Measurements from ENCODE around the gene ABHD12. TPM values are rescaled to one million over a fixed set of nuclear protein-coding genes. Genes with fewer than 3 reads are reported as not detected.
"Not testable (repeated sequence)": the region's sequence is repeated elsewhere in the genome, so short reads cannot be mapped to it uniquely, and the experiment has no call there.

ABHD12 gene
- polyA plus RNA-seq, 5 donors, result 39.0 to 51.3 (median 42.7) TPM

DNA sequence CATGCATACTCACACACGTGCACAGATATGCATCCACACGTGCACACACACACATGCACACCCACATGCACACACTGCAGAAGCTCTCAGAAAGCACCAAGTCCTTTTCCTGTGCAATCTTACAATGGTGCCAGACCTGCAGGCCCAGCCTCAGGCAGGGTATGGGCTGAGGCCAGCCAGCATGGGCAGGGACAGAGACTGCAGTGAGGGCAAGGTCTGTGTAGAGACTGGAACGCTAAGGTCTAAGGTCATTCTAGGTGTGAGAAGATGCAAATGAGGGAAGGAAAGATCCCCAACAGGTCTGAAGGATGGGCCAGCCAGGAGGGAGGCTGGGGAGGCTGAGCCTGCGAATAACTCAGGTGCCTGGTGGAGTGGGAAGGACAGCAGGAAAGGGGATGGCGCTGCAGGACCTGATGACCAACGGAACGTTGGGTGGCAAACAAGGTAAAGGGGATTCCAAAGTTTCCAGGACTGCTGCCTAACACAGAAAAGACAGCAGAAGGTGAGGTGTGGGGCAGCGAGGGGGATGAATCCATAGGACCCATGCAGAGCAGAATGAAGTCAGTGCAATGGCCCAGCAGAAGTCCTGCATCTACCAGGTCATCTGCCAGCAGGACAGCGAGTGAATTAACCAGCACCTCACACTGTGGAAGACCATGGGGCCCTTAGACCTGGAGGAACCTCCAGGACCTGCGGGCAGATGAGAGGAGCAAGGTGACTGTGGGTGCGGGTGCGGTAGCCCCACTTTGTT lies 67.0 kb downstream of the ABHD12 start:
- DNase-seq, result no peak

DNA sequence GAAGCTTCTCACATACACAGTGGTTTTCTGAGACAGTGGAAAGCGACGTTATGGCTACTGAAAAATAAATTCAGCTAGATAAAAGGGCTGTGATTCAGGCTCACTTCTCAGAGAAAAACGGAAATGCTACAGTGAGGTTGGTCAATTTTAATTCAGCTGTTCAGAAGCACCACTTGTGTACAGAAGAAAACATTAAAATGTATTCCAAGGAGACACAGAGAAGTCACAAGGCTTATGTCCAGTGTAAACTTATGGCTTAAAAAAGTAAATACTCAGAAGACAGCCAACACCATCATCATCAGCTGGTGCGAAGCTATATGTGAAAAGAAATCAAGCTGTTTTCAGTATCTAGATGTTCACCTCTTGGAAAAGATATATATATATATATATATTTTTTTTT lies 68.6 kb downstream of the ABHD12 start:
- no peak for DNase-seq

DNA sequence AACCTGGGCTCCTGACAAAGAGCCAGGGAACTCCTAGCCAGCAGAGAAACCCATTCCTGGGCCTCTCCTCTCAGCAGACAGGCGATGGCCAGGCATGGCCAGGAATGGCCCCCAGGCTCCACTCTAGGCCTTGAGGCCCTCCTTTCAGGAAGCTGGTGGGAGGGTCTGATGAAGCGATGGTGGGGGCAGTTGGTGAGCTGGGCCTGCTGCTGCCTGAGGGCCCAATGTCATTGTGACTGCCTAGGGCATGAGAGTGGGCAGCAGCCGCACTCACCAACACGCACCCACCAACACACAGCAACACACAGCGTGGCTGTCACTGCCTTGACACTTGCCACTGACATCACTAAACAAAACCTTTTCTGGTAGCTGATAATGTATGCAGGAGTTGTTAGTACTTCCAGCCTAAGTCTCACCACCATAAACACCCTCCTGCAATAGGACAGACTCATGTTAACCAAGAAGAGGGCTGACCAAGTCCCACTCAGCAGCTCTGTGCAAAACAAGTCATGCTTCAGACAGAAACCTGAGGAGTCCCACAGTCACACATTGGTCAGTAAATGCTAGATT lies 69.3 kb downstream of the ABHD12 start:
- no peak for DNase-seq

DNA sequence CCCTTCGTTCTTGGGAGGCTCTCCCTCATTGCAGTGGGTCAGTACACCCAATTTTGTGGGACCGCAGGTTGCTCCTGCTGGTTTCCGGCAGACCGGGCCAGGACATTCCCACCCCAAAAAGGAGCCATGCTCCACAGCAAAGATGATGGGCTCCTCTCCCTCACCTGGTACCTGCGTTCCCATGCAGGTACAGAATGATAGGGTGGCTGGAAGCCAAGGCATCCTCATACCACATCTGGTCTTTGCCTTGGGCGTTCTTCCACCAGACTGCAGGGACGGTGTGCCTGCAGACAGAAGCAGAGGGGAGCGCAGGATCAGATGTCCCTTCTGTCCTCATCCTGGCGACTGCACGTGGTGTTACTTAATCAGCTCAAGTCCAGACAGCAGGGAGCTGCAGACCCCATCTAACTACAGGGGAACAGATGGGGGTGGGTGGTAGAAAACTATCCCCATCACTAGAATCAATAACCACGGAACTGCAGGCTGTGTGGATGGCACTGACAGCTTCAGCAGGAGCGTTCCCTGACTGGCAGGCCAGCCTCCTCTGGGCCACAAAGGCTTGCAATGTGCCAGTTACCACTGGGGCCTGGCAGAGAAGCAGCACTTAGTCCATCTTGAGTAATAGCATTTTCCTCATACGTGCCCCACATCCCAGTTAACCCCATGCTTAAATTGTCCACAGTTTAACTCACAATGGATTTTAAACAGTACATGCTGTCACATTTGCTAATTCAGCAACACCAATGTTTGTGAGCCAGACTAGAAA lies 70.4 kb downstream of the ABHD12 start:
- DNase-seq, result no peak

DNA sequence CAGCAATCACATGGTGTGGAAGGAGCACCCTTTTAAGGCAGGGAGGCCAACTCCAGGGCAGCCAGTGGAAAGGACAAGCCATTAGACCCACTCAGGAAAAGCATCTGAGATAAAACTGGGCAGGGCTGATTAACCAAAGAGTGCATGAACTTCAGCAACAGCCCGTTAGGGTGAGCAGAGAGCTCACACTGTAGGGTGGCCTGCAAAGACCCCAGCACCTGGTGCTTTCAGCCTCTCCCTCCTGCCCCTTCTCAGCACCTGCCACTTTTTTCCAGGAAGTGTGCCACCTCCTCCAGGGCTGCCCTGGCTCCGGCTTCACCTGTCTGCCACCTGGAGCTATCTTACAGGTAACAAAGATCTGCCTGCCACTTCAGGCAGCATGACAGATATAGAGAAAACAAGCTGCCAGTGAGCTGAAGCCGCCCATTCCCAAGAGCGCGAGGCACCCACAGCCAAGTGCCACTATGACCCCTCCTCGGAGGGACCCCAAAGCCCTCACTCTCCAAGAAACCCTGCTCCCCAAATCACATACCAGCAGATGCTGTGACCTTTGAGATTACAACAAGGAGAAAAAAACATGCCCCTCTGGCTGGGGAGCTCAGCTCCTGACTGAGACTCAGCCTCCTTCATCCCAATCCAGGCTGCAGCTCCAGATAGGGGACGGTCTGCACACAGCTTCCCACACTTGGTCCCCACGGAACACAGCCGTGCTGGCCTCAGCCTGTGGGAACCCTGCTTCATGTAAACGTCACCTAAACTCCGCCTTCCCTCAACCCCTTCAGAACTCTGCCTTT lies 71.2 kb downstream of the ABHD12 start:
- no peak for DNase-seq

DNA sequence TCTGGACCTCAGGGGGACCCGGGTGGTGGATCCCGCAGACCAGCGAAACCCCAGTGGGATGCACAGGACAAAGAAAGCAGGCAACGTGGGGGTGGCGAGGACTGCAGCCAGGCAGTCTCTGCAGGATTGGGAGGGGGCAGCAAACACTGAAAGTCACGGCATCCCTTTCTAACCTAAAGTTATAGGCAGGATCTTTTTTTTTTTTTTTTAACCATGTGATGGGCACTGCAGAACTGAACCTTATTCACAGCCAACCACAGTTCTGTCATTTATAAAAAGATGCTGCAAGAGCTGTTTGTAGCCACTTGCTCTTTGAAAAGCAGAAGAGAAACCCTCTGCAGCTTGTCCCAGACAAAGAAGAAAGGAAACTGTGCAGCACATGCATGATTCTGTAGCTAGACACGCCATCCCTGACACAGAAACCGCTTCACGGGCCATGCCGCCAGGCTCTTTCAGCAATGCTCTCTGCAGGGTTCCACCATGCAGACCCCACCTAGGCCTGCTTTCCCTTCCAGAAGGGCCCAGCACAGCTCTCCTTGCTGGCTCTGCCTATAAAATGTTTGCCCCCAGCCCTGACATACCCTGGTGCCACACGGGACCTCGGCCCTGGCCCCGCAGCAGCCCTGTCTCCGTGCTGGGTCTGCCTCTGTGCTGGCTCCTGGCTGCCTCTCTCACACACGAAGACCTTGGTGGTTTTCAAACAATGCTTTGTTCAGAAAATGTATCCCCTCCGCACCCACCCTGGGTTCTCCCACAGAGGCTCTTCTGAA lies 72.0 kb downstream of the ABHD12 start:
- no peak for DNase-seq

DNA sequence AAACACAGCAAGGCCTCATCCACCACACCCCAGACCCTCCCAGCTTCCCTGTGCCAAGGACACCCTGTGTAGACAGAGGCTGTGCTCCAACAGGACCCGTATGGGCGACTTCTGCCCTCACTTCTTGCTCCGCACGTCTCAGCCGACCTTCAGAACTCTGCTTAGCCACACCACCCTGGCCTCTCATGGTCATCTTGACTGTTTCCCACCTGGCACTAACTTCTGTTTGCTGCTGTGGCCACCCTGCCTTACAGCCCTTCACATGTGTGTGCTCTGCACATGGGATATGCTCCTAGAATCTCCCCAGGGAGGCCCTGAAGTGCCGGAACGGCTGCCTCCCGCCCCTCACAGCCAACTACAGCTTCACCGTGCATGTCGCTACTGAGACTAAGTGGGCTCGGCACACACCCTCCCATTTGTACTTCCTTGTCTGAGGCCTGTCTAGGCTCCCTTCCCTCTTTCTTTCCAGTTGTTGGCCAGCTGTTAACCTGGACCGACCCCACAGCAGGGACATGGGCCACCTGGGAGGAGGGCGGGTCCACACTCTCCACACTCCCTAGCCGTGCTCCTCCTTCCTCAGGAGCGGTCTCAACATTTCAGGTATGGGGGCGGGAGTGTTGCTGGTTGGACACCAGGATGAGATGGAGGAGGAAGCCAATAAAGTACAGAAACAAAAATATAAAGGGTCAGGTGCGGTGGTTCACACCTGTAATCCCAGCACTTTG lies 73.1 kb downstream of the ABHD12 start:
- no peak for DNase-seq

DNA sequence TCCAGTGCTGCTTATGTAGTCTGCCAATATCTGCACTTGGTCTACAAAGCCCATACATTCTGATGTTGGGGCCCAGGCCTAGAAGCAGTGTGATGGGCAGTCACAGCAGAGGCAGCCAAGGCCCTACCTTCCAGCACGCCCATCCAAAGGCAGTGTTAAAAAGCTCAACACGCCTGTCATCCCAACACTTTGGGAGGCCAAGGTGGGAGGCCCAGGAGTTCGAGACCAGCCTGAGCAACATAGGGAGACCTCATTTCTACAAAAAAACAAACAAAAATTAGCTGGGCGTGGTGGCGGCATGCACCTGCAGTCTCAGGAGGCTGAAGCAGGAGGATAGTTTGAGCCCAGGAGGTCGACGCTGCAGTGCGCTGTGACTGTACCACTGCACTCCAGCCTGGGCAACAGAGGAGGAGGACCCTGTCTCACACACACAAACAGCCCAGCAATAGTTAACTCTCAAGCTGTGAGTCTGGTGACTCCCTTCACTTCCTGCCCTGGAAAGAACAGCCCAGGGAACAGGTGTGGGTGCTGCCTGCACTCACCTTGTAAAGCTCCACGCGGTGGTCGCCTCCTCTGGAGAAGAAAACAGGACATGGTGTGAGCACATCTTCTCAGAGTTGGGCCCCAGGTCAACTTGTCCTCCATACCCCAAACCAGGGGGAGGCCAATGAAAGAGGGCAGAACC lies 74.0 kb downstream of the ABHD12 start:
- DNase-seq, result no peak

DNA sequence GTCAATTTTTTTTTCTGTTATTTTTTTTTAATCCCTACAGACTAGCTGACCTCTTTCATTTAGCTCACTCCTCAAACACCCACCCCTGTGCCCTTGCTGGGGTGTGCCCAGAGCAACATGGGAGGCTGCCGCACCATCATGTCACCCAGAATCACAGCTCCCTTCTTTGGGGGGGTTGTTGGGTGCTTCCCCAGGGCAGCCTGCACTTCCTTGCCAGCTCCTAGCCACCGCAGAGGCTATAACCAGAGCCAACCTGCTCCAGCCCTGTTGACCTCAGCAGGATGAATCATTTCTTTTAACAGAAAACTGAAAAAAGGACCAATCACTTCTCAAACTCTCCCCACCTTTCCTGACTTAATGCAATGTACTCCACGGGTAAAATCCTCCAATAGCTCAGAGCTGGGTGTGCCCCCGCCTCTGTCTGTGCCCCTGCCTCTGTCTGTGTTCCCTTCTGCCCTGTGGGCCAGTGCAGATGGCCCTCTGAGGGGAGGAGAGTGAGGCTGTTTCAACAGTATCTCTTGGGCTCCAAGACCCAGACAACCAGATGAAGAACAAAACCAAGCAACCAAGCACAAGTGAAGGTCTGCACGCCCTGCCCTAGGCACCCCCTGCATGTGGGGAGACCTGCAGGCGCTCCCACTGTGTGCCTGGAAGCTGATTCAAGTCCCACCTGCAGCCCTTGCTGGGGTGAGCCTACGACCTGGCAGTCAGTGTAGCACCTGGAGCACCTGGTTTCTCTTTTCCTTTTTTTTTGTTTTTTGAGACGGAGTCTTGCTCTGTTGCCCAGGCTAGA lies 75.0 kb downstream of the ABHD12 start:
- no peak for DNase-seq

DNA sequence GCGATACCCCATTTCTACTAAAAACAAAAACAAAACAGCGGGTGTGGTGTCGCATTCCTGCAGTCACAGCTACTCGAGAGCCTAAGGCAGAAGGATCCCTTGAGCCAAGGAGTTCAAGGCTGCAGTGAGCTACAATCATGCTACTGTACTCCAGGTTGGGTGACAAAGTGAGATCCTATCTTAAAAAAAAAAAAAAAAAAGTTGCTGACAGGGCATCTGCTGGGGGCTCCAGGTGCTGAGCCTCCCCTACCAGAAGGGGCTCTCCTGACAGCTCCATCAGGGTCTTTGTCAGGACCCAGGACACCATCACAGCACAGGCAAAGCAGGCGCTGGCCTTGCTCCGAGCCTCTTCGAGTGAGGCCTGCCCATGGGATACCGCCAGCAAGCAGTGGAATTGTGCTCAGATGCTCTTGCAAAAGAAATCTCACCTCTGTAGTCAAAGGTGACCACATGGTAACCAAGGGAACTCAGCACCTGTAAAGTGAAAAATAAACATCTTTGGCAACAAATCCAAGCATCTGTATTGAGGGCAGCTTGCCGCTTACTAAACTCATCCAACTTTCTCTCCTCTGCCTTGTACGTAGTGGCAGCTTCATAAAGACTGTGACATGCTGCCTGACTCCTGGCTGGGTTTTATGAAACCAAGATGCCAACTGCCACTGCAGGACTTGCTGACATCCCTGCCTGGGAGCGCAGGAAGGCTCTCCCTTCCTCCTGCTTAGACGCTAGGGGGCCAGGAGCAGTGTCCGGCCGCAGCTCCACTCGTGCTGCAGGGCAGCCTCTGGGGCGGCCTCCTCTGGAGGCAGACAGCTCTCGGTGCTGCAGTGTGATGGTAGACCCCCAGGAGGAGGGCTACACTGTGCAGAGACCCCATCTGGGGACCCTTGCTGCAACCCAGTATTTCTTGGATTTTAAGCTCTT lies 75.9 kb downstream of the ABHD12 start:
- DNase-seq, result no peak

DNA sequence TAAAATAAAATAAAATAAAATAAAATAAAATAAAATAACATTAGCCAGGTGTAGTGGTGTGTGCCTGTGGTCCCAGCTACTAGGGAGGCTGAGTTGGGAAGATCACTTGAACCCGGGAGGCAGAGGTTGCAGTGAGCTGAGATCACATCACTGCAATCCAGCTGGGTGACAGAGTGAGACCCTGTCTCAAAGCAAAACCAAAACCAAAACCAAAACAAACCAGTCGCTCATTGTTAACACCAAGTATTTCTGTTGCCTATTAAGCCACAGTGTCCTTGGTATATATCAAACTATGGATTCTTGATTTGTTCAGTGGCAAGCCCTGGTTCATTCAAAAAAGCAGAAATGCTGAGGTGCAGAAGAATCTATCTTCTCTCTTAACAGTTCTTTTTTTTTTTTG lies 77.0 kb downstream of the ABHD12 start:
- no peak for DNase-seq

DNA sequence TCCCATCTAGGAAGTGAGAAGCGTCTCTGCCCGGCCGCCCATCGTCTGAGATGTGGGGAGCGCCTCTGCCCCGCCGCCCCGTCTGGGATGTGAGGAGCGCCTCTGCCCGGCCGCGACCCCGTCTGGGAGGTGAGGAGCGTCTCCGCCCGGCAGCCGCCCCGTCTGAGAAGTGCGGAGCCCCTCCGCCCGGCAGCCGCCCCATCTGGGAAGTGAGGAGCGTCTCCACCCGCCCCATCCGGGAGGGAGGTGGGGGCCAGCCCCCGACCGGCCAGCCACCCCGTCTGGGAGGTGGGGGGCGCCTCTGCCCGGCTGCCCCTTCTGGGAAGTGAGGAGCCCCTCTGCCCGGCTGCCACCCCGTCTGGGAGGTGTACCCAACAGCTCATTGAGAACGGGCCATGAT lies 77.9 kb downstream of the ABHD12 start:
- not testable (repeated sequence) for DNase-seq

DNA sequence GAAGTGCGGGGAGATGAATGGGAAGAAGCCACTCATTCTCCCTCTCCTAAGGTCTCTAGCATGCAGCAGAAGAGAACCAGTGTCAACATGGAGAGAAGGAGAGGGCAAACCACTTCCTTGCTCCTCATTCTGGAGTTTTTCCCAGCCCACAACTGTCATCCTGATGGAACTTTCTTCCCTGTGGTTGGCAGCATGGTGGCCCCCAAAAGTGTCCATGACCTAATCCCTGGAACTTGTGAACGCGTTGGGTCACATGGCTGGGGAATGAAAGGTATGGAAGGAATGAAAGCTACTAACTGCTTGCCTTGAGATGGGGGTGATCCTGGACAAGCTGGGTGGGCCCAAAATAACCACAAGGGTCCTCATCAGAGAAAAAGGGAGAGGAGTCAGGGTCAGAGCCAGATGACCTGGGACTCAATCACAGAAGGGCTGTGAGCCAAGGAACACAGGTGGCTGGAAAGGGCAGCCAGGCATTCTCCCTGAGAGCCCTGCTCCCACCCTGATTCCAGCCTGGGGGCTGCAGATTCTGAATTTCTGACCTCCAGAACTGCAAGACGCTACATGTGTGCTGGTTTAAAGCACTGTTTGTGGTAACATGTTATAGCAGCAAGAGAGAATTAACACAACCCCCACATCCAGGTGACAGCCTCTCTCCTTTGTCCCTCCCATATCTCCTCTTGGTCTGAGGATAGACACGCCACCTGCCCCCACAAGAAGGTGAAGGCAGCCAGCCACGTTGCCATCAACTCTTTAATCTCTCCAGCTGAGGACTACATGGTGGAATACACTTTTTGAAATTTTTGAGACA lies 79.5 kb downstream of the ABHD12 start:
- DNase-seq, result no peak

DNA sequence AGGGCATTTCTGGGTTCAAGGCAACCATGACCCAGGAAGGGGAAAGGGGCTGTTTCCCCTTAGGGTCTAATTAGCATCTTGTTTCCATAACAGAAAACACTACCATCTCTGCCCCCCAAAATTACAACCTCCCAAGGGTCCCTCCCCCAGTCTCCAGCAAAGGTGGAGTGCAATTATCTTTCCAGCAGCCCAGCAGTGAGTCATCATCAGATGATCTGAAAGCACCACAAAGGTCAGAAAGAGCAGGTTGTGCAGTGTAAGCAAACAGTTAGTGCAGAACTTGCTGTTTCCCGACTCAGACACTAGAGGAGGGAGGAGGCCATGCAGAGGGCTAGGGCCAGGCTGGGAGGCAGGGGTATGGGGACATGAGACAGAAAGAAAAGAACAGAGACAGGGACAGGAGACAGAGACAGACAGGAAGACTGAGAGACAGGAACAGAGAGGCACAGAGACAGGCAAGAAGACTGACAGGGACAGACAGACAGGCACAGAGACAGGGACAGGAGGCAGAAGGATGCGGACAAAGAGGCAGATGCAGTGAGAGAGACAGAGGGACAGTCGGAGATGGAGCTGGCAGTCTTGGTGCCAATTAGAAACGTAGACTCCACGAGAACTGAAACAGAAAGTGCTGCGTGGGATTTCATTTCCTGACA lies 80.2 kb downstream of the ABHD12 start:
- DNase-seq, result no peak

DNA sequence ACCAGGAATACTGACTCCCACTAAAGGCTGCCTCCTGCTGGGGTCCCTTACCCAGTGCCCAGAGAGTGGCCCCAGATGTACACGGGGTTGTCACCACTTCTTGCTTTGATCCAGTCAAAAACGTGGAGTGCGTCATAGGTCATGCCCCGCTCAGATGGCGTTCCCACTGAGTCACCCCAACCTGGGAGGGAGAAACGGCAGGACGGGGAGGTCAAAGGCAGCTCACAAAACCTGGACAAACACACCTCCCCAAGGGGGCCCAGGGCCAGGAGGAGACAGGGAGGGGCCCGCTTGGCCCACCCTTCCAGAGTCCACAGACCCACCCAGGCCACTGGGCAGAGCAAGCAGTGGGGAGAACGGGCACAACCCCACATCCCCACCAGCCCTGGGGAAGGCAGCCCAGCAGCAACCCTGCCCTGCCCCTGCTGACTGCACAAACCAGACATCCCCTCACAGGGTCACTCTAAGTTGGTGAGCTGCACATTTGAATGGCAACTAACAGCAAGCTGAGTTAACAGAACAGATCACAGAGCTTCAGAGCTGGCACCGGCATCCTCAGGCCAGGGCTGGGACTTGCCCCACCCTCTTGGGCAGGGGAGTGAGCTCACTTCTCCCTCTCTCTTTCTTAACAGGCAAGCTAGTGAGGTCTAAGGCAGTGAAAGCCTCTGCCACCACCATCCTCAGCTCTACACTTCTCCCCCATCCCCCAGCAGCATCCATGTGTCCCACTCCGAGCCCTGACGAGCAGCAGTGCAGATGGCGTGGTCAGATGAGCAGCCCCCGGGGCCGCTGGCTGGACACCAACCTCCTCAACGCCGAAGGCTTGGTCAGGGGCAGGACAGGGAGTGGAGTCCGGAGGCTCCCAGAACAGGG lies 81.0 kb downstream of the ABHD12 start:
- DNase-seq, result no peak

Data from right lung (tissue), 5 donors.